H1 (cell line): Measurements from ENCODE around the gene CCDC63. TPM values are rescaled to one million over a fixed set of nuclear protein-coding genes. Genes with fewer than 3 reads are reported as not detected.

Source experiments
- CTCF ChIA-PET: fragments of 300-600 bp; sonication (Branson Sonifier 250); formaldehyde crosslinking; loops from one replicate; lab custom pipeline; 2021; ENCODE audit not compliant: partially characterized antibody; lab: Charles Lee
- POLR2A ChIA-PET: fragments of 300-600 bp; sonication (Branson Sonifier 250); formaldehyde crosslinking; loops from one replicate; lab custom pipeline; 2021; ENCODE audit warnings: inconsistent platforms; ENCODE audit not compliant: partially characterized antibody; lab: Charles Lee
- DNase-seq, 2 experiments: peaks; one replicate each; pipeline versions ENCODE4 v3.0.0 to v3.0.0-alpha.2; 2010 to 2022; ENCODE audit warnings: low spot score in 2 of 2, low read depth in 1 of 2, mixed read lengths in 1 of 2
- FAIRE-seq: peaks from 2 replicates; lab custom pipeline; 2011; peaks lifted over from hg19 to GRCh38; lab: Jason Lieb, UNC
- H2AFZ ChIP-seq: 2 replicates; pipeline ENCODE4 v1.8.1; 2012; ENCODE audit warnings: low read length, inconsistent platforms
- H2AK5ac ChIP-seq: 2 replicates; pipeline ENCODE4 v1.6.1; 2013; ENCODE audit warnings: low read depth, low read length
- H2BK120ac ChIP-seq: replicated peaks from 2 replicates; pipeline ENCODE3; 2013; ENCODE audit warnings: low read depth, low read length, inconsistent platforms
- H2BK12ac ChIP-seq: 2 replicates; pipeline ENCODE4 v1.6.1; 2013; ENCODE audit warnings: low read depth, low read length
- H2BK15ac ChIP-seq: 2 replicates; pipeline ENCODE4 v1.6.1; 2013; ENCODE audit warnings: low read length
- H2BK20ac ChIP-seq: 2 replicates; pipeline ENCODE4 v1.6.1; 2013; ENCODE audit warnings: low read length
- H2BK5ac ChIP-seq: 2 replicates; pipeline ENCODE4 v1.6.1; 2013; ENCODE audit warnings: low read depth, low read length
- H3K14ac ChIP-seq: 2 replicates; pipeline ENCODE4 v1.6.1; 2013; ENCODE audit warnings: inconsistent platforms; ENCODE audit not compliant: insufficient read length
- H3K18ac ChIP-seq: 2 replicates; pipeline ENCODE4 v1.6.1; 2013; ENCODE audit warnings: low read length; ENCODE audit errors: extremely low read depth
- H3K23ac ChIP-seq: 2 replicates; pipeline ENCODE4 v1.6.1; 2013; ENCODE audit warnings: inconsistent platforms; ENCODE audit not compliant: insufficient read length
- H3K23me2 ChIP-seq: 2 replicates; pipeline ENCODE4 v1.6.1; 2013; ENCODE audit warnings: low read depth, low read length
- H3K27ac ChIP-seq: 2 replicates; pipeline ENCODE4 v1.6.1; 2011; ENCODE audit warnings: low read depth, low read length, inconsistent platforms
- H3K27me3 ChIP-seq, 4 experiments: replicated peaks in 1 of 4; 1 replicate in 1 of 4; 2 replicates in 3 of 4; pipeline versions ENCODE4 v1.6.1 to v1.8.1; 2011 to 2013; ENCODE audit warnings: low read length in 3 of 4, mild to moderate bottlenecking in 3 of 4, inconsistent platforms in 2 of 4, mixed read lengths in 2 of 4, moderate library complexity in 1 of 4; ENCODE audit not compliant: control insufficient read depth in 3 of 4, insufficient read depth in 3 of 4; ENCODE audit errors: extremely low read depth in 1 of 4
- H3K36me3 ChIP-seq, 4 experiments: 2 replicates each; pipeline versions ENCODE4 v1.6.1 to v1.8.1; 2011 to 2013; ENCODE audit warnings: mild to moderate bottlenecking in 4 of 4, low read length in 3 of 4, moderate library complexity in 2 of 4, control low read depth in 1 of 4, inconsistent platforms in 1 of 4; ENCODE audit not compliant: insufficient read depth in 4 of 4, control insufficient read depth in 2 of 4
- H3K4ac ChIP-seq: replicated peaks from 2 replicates; pipeline ENCODE3; 2013; ENCODE audit warnings: low read length, low read depth, mixed read lengths, inconsistent platforms; ENCODE audit not compliant: insufficient read length
- H3K4me1 ChIP-seq, 4 experiments: replicated peaks in 1 of 4; 1 replicate in 1 of 4; 2 replicates in 3 of 4; pipeline versions ENCODE4 v1.6.1 to v1.8.1; 2011 to 2013; ENCODE audit warnings: low read length in 3 of 4, inconsistent platforms in 2 of 4, mixed read lengths in 1 of 4; ENCODE audit not compliant: insufficient read depth in 4 of 4, control insufficient read depth in 3 of 4
- H3K4me2 ChIP-seq, 2 experiments: 2 replicates each; pipeline versions ENCODE4 v1.6.1 to v1.8.1; 2011 to 2013; ENCODE audit warnings: low read depth in 2 of 2, low read length in 2 of 2, control low read depth in 1 of 2, inconsistent platforms in 1 of 2, mild to moderate bottlenecking in 1 of 2; ENCODE audit not compliant: insufficient read depth in 1 of 2
- H3K4me3 ChIP-seq, 4 experiments: fragments of 200-600, 300-600 bp in 1 of 4; sonication (generic), shearing (Covaris generic), sonication (Bioruptor Twin) in 1 of 4; 2 replicates each; pipeline versions ENCODE4 v1.5.1 to v1.8.1; 2011 to 2016; ENCODE audit warnings: low read length in 4 of 4, low read depth in 3 of 4, control low read depth in 2 of 4, inconsistent platforms in 2 of 4, mild to moderate bottlenecking in 2 of 4, mixed read lengths in 1 of 4, moderate library complexity in 1 of 4; ENCODE audit not compliant: insufficient read depth in 2 of 4; ENCODE audit errors: extremely low read depth in 1 of 4
- H3K56ac ChIP-seq: replicated peaks from 2 replicates; pipeline ENCODE3; 2013; ENCODE audit warnings: low read depth, mild to moderate bottlenecking, mixed read lengths, low read length, inconsistent platforms; ENCODE audit not compliant: insufficient read length
- H3K79me1 ChIP-seq: 2 replicates; pipeline ENCODE4 v1.6.1; 2013; ENCODE audit warnings: low read depth, low read length, control low read depth
- H3K79me2 ChIP-seq, 2 experiments: 2 replicates each; pipeline versions ENCODE4 v1.6.1 to v1.8.1; 2012 to 2013; ENCODE audit warnings: low read length in 2 of 2, mild to moderate bottlenecking in 2 of 2, inconsistent platforms in 1 of 2; ENCODE audit not compliant: insufficient read depth in 2 of 2, control insufficient read depth in 1 of 2
- H3K9ac ChIP-seq, 4 experiments: replicated peaks in 1 of 4; 1 replicate in 1 of 4; 2 replicates in 3 of 4; pipeline versions ENCODE4 v1.6.1 to v1.8.1; 2011 to 2013; ENCODE audit warnings: low read depth in 3 of 4, low read length in 3 of 4, control low read depth in 2 of 4, mild to moderate bottlenecking in 2 of 4, moderate library complexity in 2 of 4, inconsistent platforms in 1 of 4; ENCODE audit errors: extremely low read depth in 1 of 4
- H3K9me3 ChIP-seq, 2 experiments: 2 replicates each; pipeline versions ENCODE4 v1.6.1 to v1.8.1; 2012 to 2013; ENCODE audit warnings: mild to moderate bottlenecking in 2 of 2, moderate library complexity in 2 of 2, control low read depth in 1 of 2, inconsistent platforms in 1 of 2, low read depth in 1 of 2, low read length in 1 of 2, mixed read lengths in 1 of 2; ENCODE audit not compliant: insufficient read depth in 2 of 2
- H4K20me1 ChIP-seq, 2 experiments: replicated peaks in 1 of 2; 2 replicates each; pipeline versions ENCODE3 to v1.8.1; 2011 to 2013; ENCODE audit warnings: inconsistent platforms in 2 of 2, low read length in 2 of 2, mild to moderate bottlenecking in 1 of 2; ENCODE audit not compliant: insufficient read depth in 2 of 2, control insufficient read depth in 1 of 2
- H4K5ac ChIP-seq: 2 replicates; pipeline ENCODE4 v1.6.1; 2013; ENCODE audit warnings: low read length, low read depth, mixed read lengths, inconsistent platforms; ENCODE audit not compliant: insufficient read length
- H4K8ac ChIP-seq: 2 replicates; pipeline ENCODE4 v1.8.0; 2013; ENCODE audit warnings: mild to moderate bottlenecking, moderate library complexity, low read length, inconsistent platforms; ENCODE audit not compliant: insufficient read depth; ENCODE audit errors: extremely low read depth
- H4K91ac ChIP-seq: replicated peaks from 2 replicates; pipeline ENCODE3; 2013; ENCODE audit warnings: low read length, mixed read lengths, inconsistent platforms; ENCODE audit not compliant: insufficient read length
- BRCA1 ChIP-seq: IDR thresholded peaks from 2 replicates; pipeline ENCODE4 v1.6.1; 2012; ENCODE audit warnings: low read depth, low read length, improper control_type of control experiment
- CBX8 ChIP-seq: fragments of 300-800, 300-1000 bp; sonication (generic); IDR thresholded peaks from 2 replicates; pipeline ENCODE4 v1.7.1; 2016; ENCODE audit warnings: low read depth, low read length, borderline replicate concordance
- E2F6 ChIP-seq: IDR thresholded peaks from 2 replicates; pipeline ENCODE4 v1.6.1; 2012; ENCODE audit warnings: inconsistent platforms
- GTF2F1 ChIP-seq: IDR thresholded peaks from 2 replicates; pipeline ENCODE4 v1.6.1; 2012; ENCODE audit warnings: low read depth, low read length, improper control_type of control experiment, borderline replicate concordance
- JUN ChIP-seq: IDR thresholded peaks from 2 replicates; pipeline ENCODE4 v1.6.1; 2011; ENCODE audit warnings: low read depth, mild to moderate bottlenecking, improper control_type of control experiment, low read length
- KDM4A ChIP-seq: IDR thresholded peaks from one replicate; pipeline ENCODE4 v1.7.1; 2012; ENCODE audit warnings: low read depth, mild to moderate bottlenecking, moderate library complexity, low read length, inconsistent platforms; ENCODE audit not compliant: severe bottlenecking
- RBBP5 ChIP-seq: IDR thresholded peaks from 2 replicates; pipeline ENCODE4 v1.7.1; 2012; ENCODE audit warnings: low read depth, mild to moderate bottlenecking, inconsistent platforms, low read length, moderate library complexity, borderline replicate concordance
- SP2 ChIP-seq: IDR thresholded peaks from 2 replicates; pipeline ENCODE4 v1.6.1; 2012; ENCODE audit warnings: mild to moderate bottlenecking, low read length, inconsistent platforms
- SRF ChIP-seq: IDR thresholded peaks from 2 replicates; pipeline ENCODE4 v1.6.1; 2011; ENCODE audit warnings: mild to moderate bottlenecking, low read depth, low read length, moderate library complexity
- SUZ12 ChIP-seq: fragments of 200-600 bp; sonication (generic); IDR thresholded peaks from 2 replicates; pipeline ENCODE4 v1.6.1; 2012; ENCODE audit warnings: mild to moderate bottlenecking, inconsistent platforms, low read length, moderate library complexity, mixed read lengths
- TAF1 ChIP-seq: IDR thresholded peaks from 2 replicates; pipeline ENCODE4 v1.6.1; 2011; ENCODE audit warnings: mild to moderate bottlenecking, low read depth, low read length
- TAF7 ChIP-seq: optimal IDR thresholded peaks from 2 replicates; pipeline ENCODE3; 2011; ENCODE audit warnings: low read depth, mild to moderate bottlenecking, inconsistent platforms, low read length, moderate library complexity, borderline replicate concordance
- TEAD4 ChIP-seq: IDR thresholded peaks from 2 replicates; pipeline ENCODE4 v1.6.1; 2012; ENCODE audit warnings: low read depth, low read length, inconsistent platforms, mixed read lengths
- WGBS, 2 experiments: shearing (Covaris generic) in 1 of 2; methylation state at CpG; one replicate each; pipeline versions ENCODE4 v1.1.6 to v1.1.7; 2013 to 2015; ENCODE audit warnings: low lambda C conversion rate in 2 of 2, mixed read lengths in 2 of 2, inconsistent platforms in 1 of 2, low coverage in 1 of 2, missing lambda C conversion rate in 1 of 2; ENCODE audit not compliant: insufficient replicate concordance in 2 of 2, insufficient coverage in 1 of 2, insufficient read length in 1 of 2; ENCODE audit errors: extremely low coverage in 1 of 2, missing lambda C conversion rate in 1 of 2; 5-methylcytosine and 5-hydroxymethylcytosine counted together
- polyA plus RNA-seq, 7 experiments: library from polyadenylated mRNA; depleted of rRNA in 3 of 7; stranded (reverse) in 5 of 7; unstranded in 2 of 7; fragments of >200 nt in 5 of 7; fragments of 200-250 nt in 2 of 7; gene quantifications; 1 replicate in 5 of 7; 2 replicates in 1 of 7; 4 replicates in 1 of 7; pipeline versions ENCODE4 v1.2.1 to v1.2.3, GENCODE V29; 2011 to 2013; ENCODE audit warnings: missing spikeins in 2 of 7, mixed read lengths in 2 of 7
- total RNA-seq: library from RNA; stranded (reverse); fragmentation: NEBNext Ultra II Directional; extraction: Animal tissue kit (Norgen Biotek cat#: 25700); gene quantifications from 2 replicates; pipeline ENCODE4 v1.2.1, GENCODE V29; 2021
- TF ChIP-seq, protein P1 (sequence below): IDR thresholded peaks from 2 replicates; pipeline ENCODE4 v1.6.1; 2012; ENCODE audit warnings: inconsistent platforms

The CCDC63 gene
- total and polyA plus RNA-seq, 2 of the 8 experiments (the other 6 are each of a cell fraction or from before 2014, with no cell fraction given): 0.42 to 0.93 TPM

- H3K23ac ChIP-seq: no peak overlapping the region
- H2BK20ac ChIP-seq: no peak overlapping the region
- H3K4me1 ChIP-seq: peaks cover 0 to 6% (median 0%) of the 10 kb centered on the region in 4 experiments; a peak in 2 of 7 replicates
- no peaks in the 10 kb centered on the region for H3K36me3 ChIP-seq
- H2BK120ac ChIP-seq: no peak overlapping the region
- no peak overlapping the region for H3K18ac ChIP-seq
- H2AFZ ChIP-seq: no peak overlapping the region
- no peaks in the 10 kb centered on the region for H3K23me2 ChIP-seq
- H3K4me2 ChIP-seq: no peak overlapping the region
- ChIA-PET POLR2A (no interaction called here), CTCF (interaction anchor here (0.9 kb wide), 1 partner anchor 24 kb away, joined by 3 read pairs; no protein-coding TSS in a partner anchor)
- no peak overlapping the region for H3K4me3 ChIP-seq
- no peaks in the 10 kb centered on the region for H4K20me1 ChIP-seq
- no peak overlapping the region for H3K9ac ChIP-seq
- H3K9me3 ChIP-seq: no peaks in the 10 kb centered on the region
- H4K5ac ChIP-seq: no peak overlapping the region
- H3K4ac ChIP-seq: no peak overlapping the region
- H2AK5ac ChIP-seq: no peak overlapping the region
- H3K14ac ChIP-seq: no peak overlapping the region
- no peak overlapping the region for H3K56ac ChIP-seq
- no peaks in the 10 kb centered on the region for H3K79me2 ChIP-seq
- FAIRE-seq (no peak), DNase-seq (no peak)
- no peak overlapping the region for H3K27ac ChIP-seq
- no peak overlapping the region for H2BK12ac ChIP-seq
- H2BK5ac ChIP-seq: no peak overlapping the region
- no peak overlapping the region for H2BK15ac ChIP-seq
- 86% methylated on average over 6 of the region's 6 CpGs; no CpG with 5 or more reads in 1 of the 2 experiments for WGBS, 2 experiments
- H3K27me3 ChIP-seq: peaks cover 0 to 2% (median 0%) of the 10 kb centered on the region in 4 experiments; a peak in 1 of 7 replicates
- H4K8ac ChIP-seq: no peak overlapping the region
- no peak overlapping the region for H4K91ac ChIP-seq
- no peaks in the 10 kb centered on the region for H3K79me1 ChIP-seq
- TF ChIP-seq GTF2F1 (no peak), TAF7 (no peak), SRF (no peak), SUZ12 (no peak), TAF1 (no peak), KDM4A (no peak), JUN (no peak), E2F6 (no peak), TEAD4 (no peak), SP2 (no peak), RBBP5 (no peak), BRCA1 (no peak), CBX8 (no peak)
- TF ChIP-seq, protein P1, sequence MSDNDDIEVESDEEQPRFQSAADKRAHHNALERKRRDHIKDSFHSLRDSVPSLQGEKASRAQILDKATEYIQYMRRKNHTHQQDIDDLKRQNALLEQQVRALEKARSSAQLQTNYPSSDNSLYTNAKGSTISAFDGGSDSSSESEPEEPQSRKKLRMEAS: no peak
Measured at GRCh38 chr12:110912263-110912662, 65.5 kb downstream of the CCDC63 start.
